ENCODE results near the gene PLEKHA5.
A peak's percentile ranks its signal among the peaks of the same experiment; 100 is the strongest.
"Not testable (repeated sequence)": the region's sequence is repeated elsewhere in the genome, so short reads cannot be mapped to it uniquely, and the experiment has no call there.

The PLEKHA5 gene

DNA sequence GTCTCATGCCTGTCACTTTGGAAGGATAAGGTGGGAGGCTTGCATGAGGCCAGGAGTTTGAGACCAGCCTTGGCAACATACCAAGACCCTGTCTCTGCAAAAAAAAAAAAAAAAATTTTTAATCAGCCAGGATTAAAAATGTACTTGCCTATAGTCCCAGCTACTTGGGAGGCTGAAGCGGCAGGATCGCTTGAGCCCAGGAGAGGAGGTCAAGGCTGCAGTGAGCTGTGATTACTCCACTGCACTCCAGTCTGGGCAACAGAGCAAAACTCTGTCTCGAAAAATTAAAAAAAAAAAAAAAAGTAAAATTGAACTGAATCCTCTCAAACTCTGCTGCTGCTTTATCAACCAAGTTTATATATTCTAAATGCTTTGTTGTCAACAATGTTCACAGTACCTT is 181.6 kb downstream of the PLEKHA5 start:
- in situ Hi-C loops (cut with HindIII; ENCODE audit: low pct_unique_long_range_greater_than_20kb, low sequenced_read_pairs): no loop called here
- no peak for TF ChIP-seq JUND (IDR thresholded peaks at IDR 0.05; ENCODE audit: low read depth)
- no peak for DNase-seq (ENCODE audit: low read depth in 1 of 2, low spot score in 1 of 2)

DNA sequence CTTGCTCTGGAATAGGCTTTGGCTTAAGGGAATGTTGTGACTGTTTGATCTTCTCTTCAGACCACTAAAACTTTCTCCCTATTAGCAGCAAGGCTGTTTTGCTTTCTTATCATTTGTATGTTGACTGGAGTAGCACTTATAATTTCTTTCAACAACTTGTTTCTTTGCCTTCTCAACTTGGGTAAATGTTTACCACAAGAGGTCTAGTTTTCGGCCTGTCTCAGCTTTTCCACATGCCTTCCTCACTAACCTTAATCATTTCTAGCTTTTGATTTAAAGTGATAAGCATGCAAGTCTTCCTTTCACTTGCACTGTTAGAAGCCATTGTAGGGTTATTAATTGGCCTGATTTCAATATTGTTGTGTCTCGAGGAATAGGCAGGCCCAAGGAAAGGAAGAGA is 183.1 kb downstream of the PLEKHA5 start:
- in situ Hi-C loops (cut with HindIII; ENCODE audit: low pct_unique_long_range_greater_than_20kb, low sequenced_read_pairs): no loop called here
- no peak for DNase-seq (ENCODE audit: low read depth in 1 of 2, low spot score in 1 of 2)
- TF ChIP-seq JUND (IDR thresholded peaks at IDR 0.05; ENCODE audit: low read depth): no peak

DNA sequence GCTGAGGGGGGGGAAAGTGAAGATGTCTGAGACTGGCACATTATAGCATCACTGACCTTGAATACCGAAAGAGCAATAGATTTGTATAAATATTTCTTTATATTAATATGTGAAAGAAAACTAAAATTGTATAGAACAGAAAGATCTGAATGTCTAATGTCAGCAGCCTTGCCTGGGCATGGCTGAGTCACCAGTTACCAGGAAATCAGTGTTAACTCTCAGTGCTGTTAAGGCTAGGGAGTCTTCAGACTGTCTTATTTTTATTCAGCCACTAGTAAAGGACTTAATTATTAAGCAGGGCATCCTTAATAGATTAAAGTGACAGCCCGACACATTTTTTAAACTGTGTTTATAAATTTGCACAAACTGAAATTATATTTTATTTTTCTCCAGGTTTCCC is 186.9 kb downstream of the PLEKHA5 start:
- DNase-seq (ENCODE audit: low read depth in 1 of 2, low spot score in 1 of 2): no peak
- in situ Hi-C loops (cut with HindIII; ENCODE audit: low pct_unique_long_range_greater_than_20kb, low sequenced_read_pairs): no loop called here
- TF ChIP-seq JUND (IDR thresholded peaks at IDR 0.05; ENCODE audit: low read depth): no peak

DNA sequence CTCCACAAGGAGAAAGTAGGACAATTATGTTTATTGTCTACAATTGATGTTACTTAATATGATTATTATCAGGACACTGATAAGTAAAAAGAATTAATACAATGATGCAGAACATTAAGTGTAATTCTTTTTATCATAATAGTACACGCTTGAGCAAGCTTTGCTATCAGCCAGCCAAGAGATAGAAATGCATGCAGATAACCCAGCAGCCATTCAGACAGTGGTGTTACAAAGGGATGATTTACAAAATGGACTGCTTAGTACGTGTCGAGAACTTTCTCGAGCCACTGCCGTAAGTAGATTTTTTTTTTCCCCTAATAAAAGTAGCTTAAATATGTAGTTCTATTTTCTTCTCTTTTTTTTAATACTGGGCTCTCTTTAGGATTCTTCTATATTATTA is 192.8 kb downstream of the PLEKHA5 start:
- no peak for TF ChIP-seq JUND (IDR thresholded peaks at IDR 0.05; ENCODE audit: low read depth)
- no peak for DNase-seq (ENCODE audit: low read depth in 1 of 2, low spot score in 1 of 2)
- in situ Hi-C loops (cut with HindIII; ENCODE audit: low pct_unique_long_range_greater_than_20kb, low sequenced_read_pairs): no loop called here

DNA sequence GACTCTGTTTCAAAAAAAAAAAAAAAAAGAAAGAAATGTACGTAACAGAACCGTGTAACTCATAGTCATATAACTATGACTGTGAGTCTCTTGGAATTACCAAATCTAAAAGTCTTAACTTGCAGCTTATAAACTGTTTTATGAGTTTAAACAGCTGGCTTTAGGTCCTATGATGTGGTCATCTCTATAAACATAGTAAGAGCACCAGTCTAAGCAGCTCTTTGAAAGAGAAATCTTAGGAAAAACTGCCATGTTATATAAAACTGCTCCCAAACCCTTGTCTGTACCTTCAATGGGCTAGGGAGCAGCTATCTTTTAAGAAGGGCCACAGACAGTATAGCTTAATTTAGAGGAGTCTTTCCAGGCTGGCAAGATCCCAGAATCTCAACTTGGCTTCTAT is 194.3 kb downstream of the PLEKHA5 start:
- in situ Hi-C loops (cut with HindIII; ENCODE audit: low pct_unique_long_range_greater_than_20kb, low sequenced_read_pairs): no loop called here
- no peak for DNase-seq (ENCODE audit: low read depth in 1 of 2, low spot score in 1 of 2)
- no peak for TF ChIP-seq JUND (IDR thresholded peaks at IDR 0.05; ENCODE audit: low read depth)

DNA sequence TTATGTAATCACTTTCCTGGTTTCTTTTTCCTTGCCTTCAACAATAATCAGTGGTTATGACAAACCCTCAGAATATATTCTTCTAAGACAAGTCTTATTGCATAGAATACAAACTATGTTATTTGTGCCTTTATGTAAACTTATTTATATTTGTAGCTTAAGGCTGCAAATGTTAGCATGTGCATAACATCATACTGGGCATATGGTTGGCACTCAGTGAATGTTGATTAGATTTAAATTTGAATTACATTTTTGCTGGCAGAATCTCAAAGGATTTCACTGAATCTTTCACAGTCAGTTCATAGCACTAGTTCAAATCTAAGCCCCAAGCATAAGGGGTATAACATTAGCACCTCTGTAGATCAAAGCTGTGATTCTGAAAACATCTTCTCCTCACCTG is 196.6 kb downstream of the PLEKHA5 start:
- in situ Hi-C loops (cut with HindIII; ENCODE audit: low pct_unique_long_range_greater_than_20kb, low sequenced_read_pairs): no loop called here
- no peak for TF ChIP-seq JUND (IDR thresholded peaks at IDR 0.05; ENCODE audit: low read depth)

DNA sequence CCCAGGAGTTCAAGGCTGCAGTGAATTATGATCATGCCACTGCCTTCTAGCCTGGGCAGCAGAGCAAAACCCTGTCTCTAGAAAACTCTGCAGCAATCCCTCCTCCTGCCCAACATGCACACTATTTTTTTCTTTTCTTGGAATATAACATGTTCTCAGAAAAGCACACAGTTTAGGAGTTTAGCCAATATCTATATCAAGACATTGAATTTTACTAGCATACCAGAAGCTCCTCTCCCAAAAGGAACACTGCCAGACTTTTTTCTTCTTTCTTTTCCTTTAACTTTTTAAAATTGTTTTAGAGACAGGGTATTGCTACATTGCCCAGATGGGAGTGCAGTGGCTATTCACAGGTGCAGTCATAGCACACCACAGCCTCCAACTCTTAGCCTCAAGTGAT is 202.7 kb downstream of the PLEKHA5 start:
- TF ChIP-seq JUND (IDR thresholded peaks at IDR 0.05; ENCODE audit: low read depth): no peak
- no peak for DNase-seq (ENCODE audit: low read depth in 1 of 2, low spot score in 1 of 2)
- in situ Hi-C loops (cut with HindIII; ENCODE audit: low pct_unique_long_range_greater_than_20kb, low sequenced_read_pairs): no loop called here

More for the DNA sequence above, 196.6 kb downstream of the PLEKHA5 start:
- no peak for DNase-seq (ENCODE audit: low read depth in 1 of 2, low spot score in 1 of 2)

DNA sequence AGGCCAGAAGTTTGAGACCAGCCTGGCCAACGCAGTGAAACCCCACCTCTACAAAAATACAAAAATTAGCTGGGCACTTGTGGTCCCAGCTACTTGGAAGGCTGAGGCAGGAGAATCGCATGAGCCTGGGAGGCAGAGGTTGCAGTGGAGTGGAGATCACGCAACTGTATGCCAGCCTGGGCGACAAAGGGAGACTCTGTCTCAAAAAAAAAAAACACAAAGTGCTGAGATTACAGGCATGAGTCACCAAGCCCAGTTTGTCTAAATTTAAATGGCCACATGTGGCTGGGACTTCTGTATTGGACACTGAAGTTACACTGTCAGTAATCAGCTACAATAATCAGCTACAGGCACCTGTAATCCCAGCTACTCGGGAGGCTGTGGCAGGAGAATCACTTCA is 208.9 kb downstream of the PLEKHA5 start:
- TF ChIP-seq JUND (IDR thresholded peaks at IDR 0.05; ENCODE audit: low read depth): no peak
- no peak for DNase-seq (ENCODE audit: low read depth in 1 of 2, low spot score in 1 of 2)
- in situ Hi-C loops (cut with HindIII; ENCODE audit: low pct_unique_long_range_greater_than_20kb, low sequenced_read_pairs): no loop called here

DNA sequence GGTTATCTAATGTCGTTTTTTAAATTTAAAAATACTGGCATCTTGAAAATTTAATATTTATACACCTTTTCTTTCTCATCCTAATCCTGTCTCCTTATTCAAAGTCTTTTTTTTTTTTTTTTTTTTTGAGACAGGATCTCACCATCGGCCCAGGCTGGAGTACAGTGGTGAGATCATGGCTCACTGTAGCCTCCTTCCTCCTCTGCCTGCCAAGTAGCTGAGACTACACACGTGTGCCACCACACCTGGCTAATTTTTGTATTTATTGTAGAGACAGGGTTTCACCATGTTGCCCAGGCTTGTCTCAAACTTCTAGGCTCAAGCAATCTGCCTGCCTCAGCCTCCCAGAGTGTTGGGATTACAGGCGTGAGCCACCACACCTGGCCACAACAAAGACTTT is 221.3 kb downstream of the PLEKHA5 start:
- in situ Hi-C loops (cut with HindIII; ENCODE audit: low pct_unique_long_range_greater_than_20kb, low sequenced_read_pairs): not testable (repeated sequence)

DNA sequence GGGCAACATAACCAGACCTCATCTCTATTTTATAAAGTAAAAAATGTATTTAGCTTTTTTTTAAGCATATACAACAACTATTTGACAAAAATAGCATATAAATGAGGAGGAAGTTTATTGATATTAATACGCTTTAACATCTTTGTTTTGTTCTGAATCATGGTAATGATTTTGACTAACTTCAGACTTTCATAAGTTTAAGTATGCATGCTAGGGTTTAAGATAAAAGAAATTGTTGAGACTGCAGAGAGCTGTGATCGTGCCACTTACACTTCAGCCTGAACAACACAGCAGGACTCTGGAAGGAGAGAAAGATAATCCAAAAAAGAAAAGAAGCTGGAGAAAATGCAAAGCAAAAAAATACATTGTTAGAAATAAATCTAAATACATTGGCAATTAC is 221.8 kb downstream of the PLEKHA5 start:
- in situ Hi-C loops (cut with HindIII; ENCODE audit: low pct_unique_long_range_greater_than_20kb, low sequenced_read_pairs): no loop called here
- TF ChIP-seq JUND (IDR thresholded peaks at IDR 0.05; ENCODE audit: low read depth): no peak

More for the DNA sequence above, 221.3 kb downstream of the PLEKHA5 start:
- DNase-seq (ENCODE audit: low read depth in 1 of 2, low spot score in 1 of 2): not testable (repeated sequence)

DNA sequence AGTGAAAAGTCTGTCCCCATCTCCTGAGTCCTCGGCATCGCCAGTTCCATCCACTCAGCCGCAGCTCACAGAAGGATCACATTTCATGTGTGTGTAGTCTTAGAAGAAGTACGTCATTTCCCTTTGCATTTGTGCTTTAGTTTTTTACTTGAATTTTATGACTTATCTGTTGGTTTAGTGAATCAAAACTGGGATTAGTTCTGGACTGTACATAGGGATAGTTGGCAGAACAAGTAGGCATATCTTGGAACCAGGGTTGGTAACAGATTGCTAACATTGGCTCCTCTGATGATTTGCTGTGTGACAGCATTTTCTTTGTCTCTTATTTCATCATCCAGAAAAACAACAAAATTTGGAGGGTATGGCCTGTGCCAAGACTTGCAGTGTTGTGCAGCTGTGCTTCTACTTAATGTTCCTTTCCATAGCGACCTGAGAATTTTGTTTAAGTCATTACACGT is 240.2 kb downstream of the PLEKHA5 start:
- no peak for DNase-seq (ENCODE audit: low read depth in 1 of 2, low spot score in 1 of 2)
- in situ Hi-C loops (cut with HindIII; ENCODE audit: low pct_unique_long_range_greater_than_20kb, low sequenced_read_pairs): no loop called here
- no peak for TF ChIP-seq JUND (IDR thresholded peaks at IDR 0.05; ENCODE audit: low read depth)

More for the DNA sequence above, 221.8 kb downstream of the PLEKHA5 start:
- DNase-seq (ENCODE audit: low read depth in 1 of 2, low spot score in 1 of 2): no peak

DNA sequence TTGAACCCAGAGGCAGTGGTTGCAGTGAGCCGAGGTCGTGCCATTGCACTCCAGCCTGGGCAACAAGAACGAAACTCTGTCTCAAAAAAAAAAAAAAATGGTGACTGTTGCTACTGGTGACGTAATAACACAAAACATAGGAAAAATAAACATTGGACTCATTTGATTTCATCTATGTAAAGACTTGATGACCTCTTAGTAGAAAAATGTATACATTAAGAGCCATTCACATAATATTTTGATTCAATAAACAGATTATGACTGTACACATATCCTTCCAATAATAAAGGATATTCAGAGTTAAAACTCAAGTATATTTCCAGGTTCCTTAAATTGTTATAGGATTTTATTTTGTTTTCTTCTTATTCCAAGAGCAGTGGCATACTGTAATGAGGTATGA is 244.1 kb downstream of the PLEKHA5 start:
- peak in 1 of 2 experiments; percentile 2 for DNase-seq (ENCODE audit: low read depth in 1 of 2, low spot score in 1 of 2)
- no peak for TF ChIP-seq JUND (IDR thresholded peaks at IDR 0.05; ENCODE audit: low read depth)
- in situ Hi-C loops (cut with HindIII; ENCODE audit: low pct_unique_long_range_greater_than_20kb, low sequenced_read_pairs): no loop called here

DNA sequence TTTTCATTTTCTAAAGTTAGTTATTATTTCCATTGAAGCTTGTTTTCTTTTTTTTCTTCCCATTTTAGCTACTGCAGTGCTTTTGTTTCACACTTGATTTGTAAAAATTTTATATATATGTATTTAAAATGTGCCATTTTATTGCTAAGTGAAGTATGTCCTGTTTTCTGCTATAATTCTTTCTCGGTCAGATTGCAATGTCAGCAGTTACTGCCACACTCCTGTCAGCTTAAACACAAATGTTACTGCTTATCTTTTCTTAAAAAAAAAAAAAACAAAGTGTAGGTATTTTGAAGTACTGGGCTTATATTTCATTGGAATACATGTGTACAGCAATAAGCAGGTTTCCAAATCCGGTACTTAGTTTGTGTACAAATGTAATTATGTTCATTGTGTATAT is 246.4 kb downstream of the PLEKHA5 start:
- no peak for TF ChIP-seq JUND (IDR thresholded peaks at IDR 0.05; ENCODE audit: low read depth)
- in situ Hi-C loops (cut with HindIII; ENCODE audit: low pct_unique_long_range_greater_than_20kb, low sequenced_read_pairs): no loop called here
- no peak for DNase-seq (ENCODE audit: low read depth in 1 of 2, low spot score in 1 of 2)

DNA sequence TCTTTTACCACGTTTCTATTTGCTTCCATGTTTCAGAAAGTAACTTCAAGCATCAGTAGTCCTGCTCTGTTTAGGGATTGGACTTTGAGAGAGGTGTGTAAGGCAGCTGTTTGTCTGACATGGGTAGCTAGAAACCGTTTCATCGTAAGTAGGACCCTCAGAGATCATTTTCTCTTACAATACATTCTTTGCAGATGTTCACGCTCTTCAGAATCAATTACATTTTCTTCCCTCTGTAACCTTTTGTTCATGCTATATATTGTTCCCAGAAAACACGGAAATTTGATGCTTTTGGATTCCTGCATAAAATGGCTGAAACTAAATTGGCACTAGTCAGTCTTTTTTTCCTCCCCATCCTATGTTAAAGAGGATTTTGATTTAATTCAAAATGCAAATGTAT is 247.2 kb downstream of the PLEKHA5 start:
- no peak for DNase-seq (ENCODE audit: low read depth in 1 of 2, low spot score in 1 of 2)
- no peak for TF ChIP-seq JUND (IDR thresholded peaks at IDR 0.05; ENCODE audit: low read depth)
- in situ Hi-C loops (cut with HindIII; ENCODE audit: low pct_unique_long_range_greater_than_20kb, low sequenced_read_pairs): no loop called here

Data from T47D (cell line).